GM12891 (cell line): ENCODE measurements around the gene PAN3.

Experiments
- DNase-seq: peaks from one replicate; pipeline ENCODE4 v3.0.0; 2011; ENCODE audit warnings: low spot score; ENCODE audit not compliant: insufficient read length
- FAIRE-seq: peaks from 2 replicates; lab custom pipeline; 2011; peaks lifted over from hg19 to GRCh38; lab: Jason Lieb, UNC
- PAX5 ChIP-seq: IDR thresholded peaks from 2 replicates; pipeline ENCODE4 v1.6.1; 2011; ENCODE audit warnings: low read length, moderate library complexity, mild to moderate bottlenecking; ENCODE audit not compliant: insufficient read depth, severe bottlenecking
- POLR2A ChIP-seq: IDR thresholded peaks from 2 replicates; pipeline ENCODE4 v1.6.1; 2011; ENCODE audit warnings: low read depth, low read length, control low read depth
- POLR2AphosphoS5 ChIP-seq: IDR thresholded peaks from 2 replicates; pipeline ENCODE4 v1.6.1; 2011; ENCODE audit warnings: low read depth, low read length, control low read depth
- POU2F2 ChIP-seq: IDR thresholded peaks from 2 replicates; pipeline ENCODE4 v1.6.1; 2011; ENCODE audit warnings: low read depth, mild to moderate bottlenecking, control low read depth, low read length, moderate library complexity
- SPI1 ChIP-seq: IDR thresholded peaks from 2 replicates; pipeline ENCODE4 v1.6.1; 2011; ENCODE audit warnings: low read depth, low read length, control low read depth
- TAF1 ChIP-seq: IDR thresholded peaks from 2 replicates; pipeline ENCODE4 v1.6.1; 2011; ENCODE audit warnings: low read depth, low read length, control low read depth

PAN3 gene

DNA sequence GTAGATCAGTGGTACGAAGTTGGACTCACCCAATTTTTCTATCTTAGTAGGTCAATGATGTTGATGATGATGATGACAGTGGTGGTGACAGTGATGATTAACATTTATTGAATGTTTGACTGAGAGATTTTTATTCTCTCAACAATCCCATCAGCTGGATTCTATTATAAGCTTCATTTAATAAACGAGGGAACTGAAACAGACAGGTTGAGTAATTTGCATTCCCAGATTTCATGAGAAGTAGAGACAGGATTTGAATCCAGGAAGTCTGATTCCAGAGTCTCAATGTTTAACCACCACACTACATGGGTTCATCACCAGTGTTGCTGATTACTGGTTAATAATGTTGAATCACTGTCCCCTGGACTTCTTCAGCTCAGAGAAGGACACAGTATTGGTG, 187.7 kb downstream of the PAN3 start:
- no peak for DNase-seq
- no peak for FAIRE-seq
- TF ChIP-seq POLR2AphosphoS5 (no peak), POU2F2 (no peak)

DNA sequence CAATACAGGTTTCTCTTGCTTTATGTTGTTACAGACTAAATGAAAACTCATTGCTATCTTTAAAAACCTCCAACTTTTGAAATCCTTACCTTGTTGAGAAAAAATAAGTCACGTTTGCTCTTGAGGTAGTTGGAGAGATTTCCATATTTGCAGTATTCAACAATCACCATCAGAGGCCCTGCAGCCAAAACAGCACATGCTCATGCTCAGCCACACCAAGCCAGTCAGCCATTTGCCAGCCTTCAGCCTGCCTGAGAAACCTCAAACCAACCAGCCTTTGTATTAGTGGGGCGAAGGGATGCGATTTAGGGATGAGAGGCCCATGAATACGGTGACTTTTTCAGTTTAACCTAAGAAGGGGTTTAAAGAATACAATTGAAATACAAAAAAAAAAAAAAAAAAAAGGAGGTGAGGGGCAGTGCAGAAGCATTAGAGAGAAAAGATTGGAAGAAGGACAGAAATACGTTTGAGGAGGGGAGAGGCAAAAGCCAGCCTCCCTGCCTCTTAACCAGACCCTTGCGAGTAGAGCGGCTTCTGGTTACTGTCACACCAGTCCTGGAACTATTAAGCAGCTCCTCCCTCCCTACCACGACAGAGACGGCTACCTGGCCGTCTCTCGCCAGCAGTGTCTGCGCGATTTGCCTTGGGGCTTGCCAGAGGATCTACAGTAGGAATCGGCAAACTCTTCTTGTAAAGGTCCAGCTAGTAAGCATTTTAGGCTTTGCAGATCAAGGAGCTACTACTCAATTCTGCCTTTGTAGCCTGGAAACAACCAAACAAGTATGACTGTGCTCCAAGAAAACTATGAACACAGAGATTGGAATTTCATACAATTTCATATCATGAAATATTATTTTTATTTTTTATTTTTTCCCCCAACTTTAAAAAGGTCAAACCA, 189.3 kb downstream of the PAN3 start:
- FAIRE-seq: no peak
- no peak for TF ChIP-seq TAF1
- no peak for TF ChIP-seq SPI1
- TF ChIP-seq POLR2AphosphoS5: no peak
- TF ChIP-seq PAX5: no peak
- TF ChIP-seq POLR2A: no peak
- no peak for TF ChIP-seq POU2F2
- DNase-seq: no peak

DNA sequence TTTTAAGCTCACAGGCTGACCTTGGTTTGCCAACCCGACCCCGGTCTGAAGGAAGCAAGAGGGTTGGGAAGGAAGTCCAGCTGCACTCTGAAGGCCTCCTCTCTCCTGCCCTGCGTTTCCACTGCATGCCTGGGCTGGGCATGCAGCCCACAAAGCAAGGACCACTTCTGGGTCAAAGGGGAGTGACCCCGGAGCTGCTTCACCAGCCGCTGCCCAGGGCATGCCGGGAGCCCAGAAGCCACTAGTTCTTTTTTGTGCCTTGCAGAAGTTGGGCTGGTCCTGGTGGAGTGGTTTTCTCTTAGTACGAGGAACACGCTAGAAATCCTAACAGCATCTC, 189.9 kb downstream of the PAN3 start:
- TF ChIP-seq POLR2A: no peak
- no peak for TF ChIP-seq POLR2AphosphoS5
- no peak for TF ChIP-seq TAF1
- TF ChIP-seq SPI1: no peak
- no peak for TF ChIP-seq POU2F2
- TF ChIP-seq PAX5: no peak
- FAIRE-seq (no peak), DNase-seq (no peak)

GRCh38 chr13:28329395-28330158, 191.2 kb downstream of the PAN3 start:
- FAIRE-seq: no peak
- no peak for TF ChIP-seq POU2F2
- TF ChIP-seq PAX5: no peak
- no peak for TF ChIP-seq SPI1
- no peak for TF ChIP-seq POLR2A
- TF ChIP-seq POLR2AphosphoS5: no peak
- no peak for TF ChIP-seq TAF1
- no peak for DNase-seq

DNA sequence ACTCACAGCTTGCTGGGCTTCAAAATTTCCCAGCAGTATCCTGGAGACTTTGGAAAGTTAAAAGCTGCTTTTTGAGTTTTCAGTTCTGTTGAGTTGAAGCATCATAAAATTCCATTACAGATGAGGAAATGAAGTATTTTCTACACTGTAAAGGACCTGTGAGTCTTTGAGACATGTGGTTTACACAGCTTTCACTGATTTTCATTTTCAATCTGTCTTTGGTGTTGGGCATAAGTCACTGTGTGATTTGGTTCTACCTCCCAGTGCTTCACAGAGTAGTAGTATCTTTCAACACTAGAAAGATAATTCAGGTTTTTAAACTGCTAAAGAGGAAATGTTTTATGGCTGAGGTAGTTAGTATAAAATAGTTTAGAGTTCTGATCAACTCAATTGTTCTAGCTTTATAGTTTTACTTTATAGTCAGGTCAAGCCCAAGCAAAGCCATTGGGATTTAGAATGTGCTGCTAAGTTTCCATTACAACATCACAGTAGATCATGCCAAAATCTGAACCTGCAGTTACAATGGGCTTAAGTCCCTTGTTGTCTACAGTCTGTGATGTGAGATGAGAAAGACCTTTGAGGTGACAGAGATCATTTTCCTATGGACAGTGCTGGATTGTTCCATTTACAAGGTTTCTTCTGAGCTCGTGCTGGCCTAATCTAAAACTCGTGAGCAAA, 195.0 kb downstream of the PAN3 start:
- DNase-seq: no peak
- TF ChIP-seq TAF1: no peak
- no peak for TF ChIP-seq POU2F2
- TF ChIP-seq POLR2AphosphoS5: no peak
- TF ChIP-seq PAX5: no peak
- no peak for TF ChIP-seq POLR2A
- TF ChIP-seq SPI1: no peak
- peak; percentile 51 for FAIRE-seq

DNA sequence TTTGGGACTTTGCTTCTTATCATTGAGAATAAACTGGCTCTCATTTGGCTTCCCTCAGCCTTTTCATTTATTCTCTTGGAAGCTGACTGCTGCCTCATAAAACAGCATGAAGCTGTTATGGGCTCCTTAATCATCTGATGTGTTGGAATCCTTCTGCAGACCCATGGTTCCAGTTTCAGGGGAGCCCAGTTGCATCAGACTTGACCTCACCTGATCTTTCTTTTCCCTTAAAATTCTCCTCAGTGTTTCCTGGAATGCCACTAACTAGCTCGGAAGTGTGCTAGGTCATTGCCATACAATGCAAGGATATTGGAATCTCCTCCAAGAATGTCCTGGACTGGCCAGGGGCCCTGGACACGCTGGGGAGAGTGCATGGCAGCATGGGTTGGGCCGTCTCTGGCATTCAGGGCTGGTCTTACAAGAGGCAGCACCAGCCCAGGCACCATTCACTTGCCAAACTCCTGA, 197.9 kb downstream of the PAN3 start:
- FAIRE-seq (no peak), DNase-seq (no peak)
- TF ChIP-seq POLR2A (no peak), POLR2AphosphoS5 (no peak), TAF1 (no peak), SPI1 (no peak), PAX5 (no peak), POU2F2 (no peak)

DNA sequence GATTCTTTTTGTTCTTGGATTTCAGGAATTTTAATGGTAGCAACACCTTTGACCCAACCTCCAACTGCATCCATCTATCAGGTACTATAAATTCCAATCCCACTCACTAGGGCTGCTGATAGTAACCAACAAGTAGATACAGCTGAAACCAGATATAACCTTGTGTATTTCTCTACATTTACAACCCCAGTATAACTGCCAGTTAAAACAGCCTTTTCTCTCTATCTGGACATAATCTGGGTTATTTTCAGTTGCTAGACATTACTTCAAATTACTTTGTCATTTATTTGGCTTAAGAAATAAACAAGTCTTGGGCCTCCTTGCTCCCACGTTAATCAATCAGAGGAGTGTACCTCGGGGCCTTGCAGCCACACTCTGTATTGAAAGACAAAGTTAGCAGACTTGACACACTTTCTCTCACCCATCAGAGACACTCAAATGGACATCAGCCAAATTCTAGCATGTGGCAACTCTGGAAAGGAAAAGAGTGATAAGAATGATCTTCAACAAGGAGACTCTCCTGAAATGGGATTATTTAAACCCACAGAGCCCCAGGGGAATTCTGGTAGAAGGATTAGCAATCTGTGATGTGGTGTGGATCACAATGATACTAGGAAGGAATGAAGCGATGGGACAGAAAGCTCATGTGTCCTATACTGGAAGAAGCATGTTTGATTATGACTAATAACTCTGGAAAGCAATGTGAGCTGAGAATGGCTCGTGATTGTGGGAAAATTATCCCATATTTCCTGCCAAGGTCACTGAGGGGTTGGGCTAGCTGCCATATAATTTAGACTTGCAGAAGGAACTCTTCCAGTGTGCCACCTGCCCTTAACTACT, 199.0 kb downstream of the PAN3 start:
- no peak for TF ChIP-seq POLR2A
- no peak for TF ChIP-seq SPI1
- no peak for TF ChIP-seq POU2F2
- TF ChIP-seq PAX5: no peak
- no peak for TF ChIP-seq TAF1
- TF ChIP-seq POLR2AphosphoS5: no peak
- DNase-seq: no peak
- no peak for FAIRE-seq

DNA sequence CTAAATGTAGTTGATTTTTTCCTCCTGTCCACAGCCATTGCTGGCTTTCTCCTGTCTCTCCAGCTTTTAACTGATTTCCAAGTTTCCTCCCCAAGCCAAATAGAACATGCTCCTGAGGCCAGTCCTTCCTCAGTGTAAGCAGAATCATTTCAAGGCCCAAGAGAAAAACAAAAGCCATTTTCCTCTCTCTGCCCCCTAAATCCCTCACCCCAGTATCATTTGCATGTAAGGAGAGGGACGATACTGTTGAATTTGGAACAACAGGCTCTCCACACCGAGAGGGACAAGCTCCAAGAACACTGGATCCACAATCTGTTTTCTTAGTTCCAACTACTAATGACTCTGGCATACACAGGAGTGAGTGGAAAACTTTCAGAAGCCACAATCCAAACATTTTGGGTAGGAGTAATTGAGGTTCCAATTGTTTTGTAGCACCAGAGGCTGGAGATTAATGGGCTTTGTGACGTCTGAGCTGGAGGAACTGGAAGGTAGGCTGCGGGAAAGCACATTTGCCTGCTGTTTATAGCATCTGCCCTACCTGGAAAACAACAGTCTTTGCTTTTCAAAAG, 199.7 kb downstream of the PAN3 start:
- TF ChIP-seq POU2F2 (no peak), POLR2A (no peak), PAX5 (no peak), TAF1 (no peak), POLR2AphosphoS5 (no peak), SPI1 (no peak)
- no peak for FAIRE-seq
- no peak for DNase-seq
